Psoas muscle (tissue), 8 donors: ENCODE results near the gene TMTC2. TPM values are rescaled to one million over a fixed set of nuclear protein-coding genes. Genes with fewer than 3 reads are reported as not detected.

ENCODE experiments used
- ATAC-seq, 4 donors: fragments of 200-7000 bp; cut with Tn5 transposase; one replicate each; pipeline ENCODE4 v1.9.1; 2020; ENCODE audit warnings: moderate library complexity in 3 of 4, mild to moderate bottlenecking in 2 of 4
- DNase-seq, 2 donors: peaks; one replicate each; pipeline ENCODE4 v3.0.0-alpha.2; 2020
- H3K27ac ChIP-seq: fragments of 200-600 bp; one replicate; pipeline ENCODE4 v1.8.0; 2022
- H3K27me3 ChIP-seq, 3 donors: fragments of 200-600 bp in 1 of 3; one replicate each; pipeline versions ENCODE4 v1.6.1 to v1.8.0; 2013 to 2022; ENCODE audit warnings: low read length in 2 of 3, mild to moderate bottlenecking in 2 of 3, moderate library complexity in 1 of 3; ENCODE audit not compliant: insufficient read depth in 3 of 3
- H3K36me3 ChIP-seq, 2 donors: fragments of 200-600 bp in 1 of 2; one replicate each; pipeline versions ENCODE4 v1.6.1 to v1.8.0; 2013 to 2022; ENCODE audit warnings: low read depth in 1 of 2, mild to moderate bottlenecking in 1 of 2, moderate library complexity in 1 of 2; ENCODE audit not compliant: insufficient read depth in 1 of 2
- H3K4me1 ChIP-seq: fragments of 200-600 bp; one replicate; pipeline ENCODE4 v1.8.0; 2022
- H3K4me3 ChIP-seq: fragments of 200-600 bp; one replicate; pipeline ENCODE4 v1.8.0; 2022; ENCODE audit warnings: mild to moderate bottlenecking
- H3K9me3 ChIP-seq: fragments of 200-600 bp; one replicate; pipeline ENCODE4 v1.8.0; 2022
- WGBS, 3 donors: extraction: QIAGEN DNeasy Blood & Tissue Kit; methylation state at CpG; one replicate each; pipeline versions ENCODE4 v1.1.6 to v1.1.7; 2013; 5-methylcytosine and 5-hydroxymethylcytosine counted together
- intact Hi-C, 2 donors: fragments of 100-400 bp; cut with DNase I; formaldehyde crosslinking; loops; one replicate each; pipeline versions ENCODE4 v1.11.0 to v1.14.2; 2022
- polyA plus RNA-seq, 3 donors: library from polyadenylated mRNA; stranded (reverse); fragments of 200-250 nt; gene quantifications; one replicate each; pipeline ENCODE4 v1.2.3, GENCODE V29; 2013
- total RNA-seq, 4 donors: library from RNA; stranded (reverse); fragmentation: NEBNext Ultra II Directional in 2 of 4; extraction: Animal tissue kit (Norgen Biotek cat#: 25700) in 2 of 4; gene quantifications; one replicate each; pipeline versions ENCODE4 v1.2.1 to v1.2.4, GENCODE V29; 2021 to 2023
- TF ChIP-seq, protein P1 (sequence below): fragments of 200-600 bp; IDR thresholded peaks from one replicate; pipeline ENCODE4 v1.8.0; 2022; ENCODE audit warnings: antibody characterized with exemption
- donor health status: healthy with polysubstance abuse.
- donor health status: DM: no; HTN: no; CAD: no; lungs with moderate emphysema.
- donor health status: Bipolar disorder and iron deficiency.
- donor health status: healthy.
- donor health status: DM: yes; HTN: yes; CAD: no.
- donor health status: DM: no; HTN: no; CAD: no.
- donor health status: DM: no; HTN: no; CAD: no.
- donor health status: DM: yes; HTN: yes; CAD: no.

Gene TMTC2
- total and polyA plus RNA-seq, 7 donors: 0.85 to 2.7 (median 1.8) TPM

DNA sequence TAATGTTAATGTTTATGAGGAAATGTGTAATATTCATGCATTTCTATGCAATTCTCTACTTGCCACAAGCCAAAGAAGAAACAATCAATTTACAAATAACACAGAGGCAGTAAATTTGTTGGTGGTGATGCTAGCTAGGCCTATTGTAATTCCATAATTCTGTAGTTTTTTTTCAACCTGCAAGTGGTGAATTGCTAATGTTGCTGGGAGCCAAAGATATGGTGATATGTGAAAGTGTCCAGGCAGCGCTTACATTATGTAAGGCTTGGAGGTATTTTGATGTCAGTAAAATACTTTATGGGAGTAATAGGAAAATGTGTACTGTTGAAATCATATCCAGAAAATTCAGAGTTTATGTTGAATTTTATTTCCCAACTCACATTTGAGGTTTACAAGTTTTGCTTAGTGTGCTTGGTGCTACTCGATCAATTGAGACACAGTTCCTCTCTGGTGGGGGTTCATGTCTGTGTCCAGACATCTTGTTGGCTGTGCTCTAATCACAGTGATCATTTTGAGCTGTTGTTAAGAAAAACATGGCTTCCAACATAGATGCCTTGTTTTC lies 23.2 kb downstream of the TMTC2 start:
- no peaks in the 10 kb centered on the region for H3K27me3 ChIP-seq
- no peaks in the 10 kb centered on the region for H3K9me3 ChIP-seq
- 96 to 98% (median 98%) methylated on average over 2 of the region's 2 CpGs for WGBS, 3 donors
- DNase-seq: no peak
- H3K4me3 ChIP-seq: no peak overlapping the region
- ATAC-seq: no peak
- no peak overlapping the region for H3K27ac ChIP-seq
- H3K36me3 ChIP-seq: no peaks in the 10 kb centered on the region
- TF ChIP-seq, protein P1, sequence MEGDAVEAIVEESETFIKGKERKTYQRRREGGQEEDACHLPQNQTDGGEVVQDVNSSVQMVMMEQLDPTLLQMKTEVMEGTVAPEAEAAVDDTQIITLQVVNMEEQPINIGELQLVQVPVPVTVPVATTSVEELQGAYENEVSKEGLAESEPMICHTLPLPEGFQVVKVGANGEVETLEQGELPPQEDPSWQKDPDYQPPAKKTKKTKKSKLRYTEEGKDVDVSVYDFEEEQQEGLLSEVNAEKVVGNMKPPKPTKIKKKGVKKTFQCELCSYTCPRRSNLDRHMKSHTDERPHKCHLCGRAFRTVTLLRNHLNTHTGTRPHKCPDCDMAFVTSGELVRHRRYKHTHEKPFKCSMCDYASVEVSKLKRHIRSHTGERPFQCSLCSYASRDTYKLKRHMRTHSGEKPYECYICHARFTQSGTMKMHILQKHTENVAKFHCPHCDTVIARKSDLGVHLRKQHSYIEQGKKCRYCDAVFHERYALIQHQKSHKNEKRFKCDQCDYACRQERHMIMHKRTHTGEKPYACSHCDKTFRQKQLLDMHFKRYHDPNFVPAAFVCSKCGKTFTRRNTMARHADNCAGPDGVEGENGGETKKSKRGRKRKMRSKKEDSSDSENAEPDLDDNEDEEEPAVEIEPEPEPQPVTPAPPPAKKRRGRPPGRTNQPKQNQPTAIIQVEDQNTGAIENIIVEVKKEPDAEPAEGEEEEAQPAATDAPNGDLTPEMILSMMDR: no peak
- intact Hi-C loops: no loop called here
- H3K4me1 ChIP-seq: no peaks in the 10 kb centered on the region

DNA sequence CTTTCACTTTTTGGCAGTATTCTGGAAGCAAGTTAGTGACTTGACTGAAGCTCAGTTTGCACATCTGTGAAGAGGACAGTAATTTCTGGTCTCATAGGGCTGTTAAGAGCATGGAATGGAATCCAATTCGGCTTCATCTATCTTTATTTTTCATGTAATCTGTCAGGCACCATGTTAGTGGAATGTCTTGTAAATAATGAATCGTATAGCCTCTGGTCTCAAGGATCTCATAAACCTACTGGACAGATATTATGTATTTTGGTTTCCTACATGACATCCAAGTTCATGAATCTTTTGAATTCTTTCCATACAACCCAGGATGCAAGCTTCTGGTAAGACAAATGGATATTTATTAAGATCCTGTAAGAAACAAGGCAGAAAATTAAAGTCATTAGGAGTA lies 24.0 kb downstream of the TMTC2 start:
- H3K9me3 ChIP-seq: no peaks in the 10 kb centered on the region
- no peaks in the 10 kb centered on the region for H3K4me1 ChIP-seq
- no peak overlapping the region for H3K4me3 ChIP-seq
- DNase-seq: no peak
- no peak for ATAC-seq
- TF ChIP-seq, protein P1: no peak
- intact Hi-C loops: no loop called here
- H3K27me3 ChIP-seq: no peaks in the 10 kb centered on the region
- H3K27ac ChIP-seq: no peak overlapping the region
- 84 to 90% (median 87%) methylated on average over 2 of the region's 2 CpGs for WGBS, 3 donors
- H3K36me3 ChIP-seq: no peaks in the 10 kb centered on the region

DNA sequence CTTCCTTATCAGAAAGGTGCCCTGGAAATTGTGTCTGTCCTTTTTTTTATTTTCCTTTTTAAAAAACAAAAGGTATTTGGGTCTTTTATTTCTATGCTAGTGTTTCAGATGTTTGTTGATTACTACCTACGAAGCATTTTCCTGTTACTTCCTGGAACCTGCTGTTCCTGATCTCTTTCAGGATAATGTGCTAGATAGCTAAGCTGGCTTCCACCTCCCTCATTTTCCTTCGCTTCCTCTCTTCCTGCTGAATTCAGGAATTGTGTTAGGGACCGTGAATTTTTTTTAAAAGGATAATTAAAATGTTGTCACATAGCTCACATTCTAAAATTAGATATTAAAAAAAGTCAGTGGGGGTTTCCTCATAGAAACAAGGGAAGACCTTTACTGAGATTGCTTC lies 27.7 kb downstream of the TMTC2 start:
- H3K4me3 ChIP-seq: no peak overlapping the region
- H3K36me3 ChIP-seq: no peaks in the 10 kb centered on the region
- TF ChIP-seq, protein P1: no peak
- intact Hi-C loops: no loop called here
- no peaks in the 10 kb centered on the region for H3K9me3 ChIP-seq
- no peak overlapping the region for H3K27ac ChIP-seq
- DNase-seq: no peak
- H3K27me3 ChIP-seq: no peaks in the 10 kb centered on the region
- no peaks in the 10 kb centered on the region for H3K4me1 ChIP-seq
- no peak for ATAC-seq
- WGBS, 3 donors: 75 to 79% (median 77%) methylated on average over 3 of the region's 3 CpGs

DNA sequence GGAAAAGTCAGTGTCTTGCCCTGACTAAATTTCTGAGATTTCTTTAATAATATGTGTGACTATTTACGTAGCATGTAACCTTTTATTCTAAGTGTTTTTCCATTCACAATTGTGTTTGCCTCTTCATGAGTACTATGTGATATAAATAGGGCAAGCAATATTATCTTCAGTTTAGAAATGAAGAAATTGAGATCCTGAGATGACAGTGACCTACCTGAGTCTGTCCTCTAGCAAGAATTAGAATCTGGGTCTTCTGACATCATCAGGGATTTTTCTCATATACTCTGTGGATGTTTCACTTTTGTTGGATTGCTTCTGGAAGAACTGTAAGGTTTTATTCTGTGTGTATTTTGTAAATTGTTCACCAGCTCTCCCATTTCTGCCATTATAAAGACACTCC lies 35.0 kb downstream of the TMTC2 start:
- WGBS, 3 donors: 89 to 91% (median 91%) methylated on average over 1 of the region's 1 CpG
- DNase-seq (no peak), ATAC-seq (no peak)
- intact Hi-C loops: no loop called here
- Histone ChIP-seq H3K27ac (no peak overlapping the region), H3K27me3 (no peaks in the 10 kb centered on the region), H3K4me1 (no peaks in the 10 kb centered on the region), H3K36me3 (no peaks in the 10 kb centered on the region), H3K4me3 (no peak overlapping the region), H3K9me3 (no peaks in the 10 kb centered on the region)
- TF ChIP-seq, protein P1: no peak

DNA sequence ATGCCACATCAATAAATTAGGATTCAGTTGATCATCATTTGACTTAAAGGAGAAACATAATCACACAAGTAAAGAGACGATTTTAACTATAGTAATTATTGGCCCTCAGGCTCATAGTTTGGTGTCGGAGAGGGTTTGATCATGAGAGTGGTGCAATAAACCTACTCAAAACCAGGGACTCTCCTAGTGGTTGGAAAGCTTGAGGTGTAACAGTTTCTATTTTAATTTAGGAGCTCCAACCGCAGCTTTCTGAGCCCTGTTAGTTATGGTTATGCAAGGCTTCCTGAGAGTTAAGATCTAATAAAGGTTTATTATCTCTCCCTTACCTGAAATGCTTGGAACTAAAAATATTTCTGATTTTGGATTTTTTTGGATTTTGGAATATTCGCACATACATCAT lies 36.4 kb downstream of the TMTC2 start:
- ATAC-seq (no peak), DNase-seq (no peak)
- no peak overlapping the region for H3K4me3 ChIP-seq
- intact Hi-C loops: no loop called here
- H3K27me3 ChIP-seq: no peaks in the 10 kb centered on the region
- no peaks in the 10 kb centered on the region for H3K4me1 ChIP-seq
- no peak overlapping the region for H3K27ac ChIP-seq
- TF ChIP-seq, protein P1: no peak
- no peaks in the 10 kb centered on the region for H3K36me3 ChIP-seq
- H3K9me3 ChIP-seq: no peaks in the 10 kb centered on the region
- WGBS, 3 donors: 89 to 92% (median 90%) methylated on average over 4 of the region's 4 CpGs
